IPS-11a (cell line): ENCODE data around the gene KCNMA1.

Experiments used
- H3K4me3 ChIP-seq: one replicate; pipeline ENCODE4 v1.5.1; 2013; ENCODE audit warnings: low read depth, low read length, control low read depth

Gene KCNMA1

DNA sequence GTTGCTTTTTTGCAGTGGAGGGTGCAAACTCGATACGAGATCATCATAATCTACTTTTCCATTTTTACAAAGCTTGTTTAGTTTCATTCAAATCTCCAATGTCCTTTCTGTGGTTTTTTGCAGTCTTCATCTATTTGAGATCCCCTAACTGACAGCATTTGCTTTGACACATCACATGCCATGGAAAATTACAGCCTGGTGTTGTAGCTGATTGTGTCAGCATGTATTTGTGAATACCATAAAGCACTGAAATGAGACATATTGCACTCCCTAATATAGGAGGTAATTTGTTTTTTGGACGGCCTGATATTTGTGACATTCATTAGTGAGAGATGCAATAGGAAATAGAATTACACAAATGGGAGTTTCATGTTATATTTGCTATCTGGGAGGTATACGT, 620.8 kb downstream of the KCNMA1 start:
- no peak overlapping the region for H3K4me3 ChIP-seq

DNA sequence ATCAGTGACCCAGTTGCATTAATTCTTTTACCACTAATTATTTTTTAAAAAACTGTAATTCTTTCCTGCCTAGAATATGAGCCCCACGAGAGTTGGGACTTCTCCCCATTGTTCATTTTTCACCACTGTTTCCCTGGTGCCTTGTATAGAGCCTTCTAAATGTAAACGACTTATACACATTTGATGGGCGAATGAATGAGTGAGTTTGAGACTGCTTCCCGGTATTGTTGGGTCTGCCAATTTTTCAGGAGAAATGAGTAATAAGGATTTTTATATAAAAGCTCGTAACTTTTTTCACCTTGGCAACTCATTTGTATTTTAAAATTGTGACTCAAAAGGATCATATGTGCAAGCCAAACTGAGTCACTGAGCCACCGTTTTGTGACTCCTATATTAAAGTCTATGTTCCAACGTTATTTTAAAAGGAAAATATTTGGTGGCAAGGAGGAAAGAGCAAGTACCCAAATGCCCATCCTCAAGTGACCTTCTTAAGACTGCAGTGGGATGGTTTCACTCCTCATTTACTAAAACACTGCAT, 621.3 kb downstream of the KCNMA1 start:
- H3K4me3 ChIP-seq = no peak overlapping the region

GRCh38 chr10:77015360-77015759, 622.2 kb downstream of the KCNMA1 start:
- no peak overlapping the region for H3K4me3 ChIP-seq

- H3K4me3 ChIP-seq = no peak overlapping the region
Measured at GRCh38 chr10:77012812-77013500, 624.7 kb downstream of the KCNMA1 start.

- H3K4me3 ChIP-seq = no peak overlapping the region
Measured at GRCh38 chr10:77011874-77012811, 625.5 kb downstream of the KCNMA1 start.

DNA sequence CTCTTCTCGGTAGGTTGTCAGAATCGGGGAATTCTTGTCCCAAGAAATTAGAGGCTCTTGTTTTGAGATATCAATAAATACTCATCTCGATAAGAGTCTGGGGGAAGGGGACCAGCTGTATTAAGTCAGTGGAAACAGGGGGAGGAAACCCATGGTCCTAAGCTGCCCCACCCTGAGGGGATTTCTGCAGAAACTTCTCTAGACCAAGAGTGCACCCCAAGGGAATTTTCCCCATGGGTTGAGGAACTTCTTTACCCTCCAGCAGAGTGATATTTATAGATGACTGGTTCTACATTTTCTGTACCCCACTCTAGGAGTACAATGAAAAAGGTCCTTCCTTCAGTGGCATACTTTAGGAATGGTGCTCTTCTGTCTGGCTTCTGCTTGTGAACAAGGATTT, 627.2 kb downstream of the KCNMA1 start:
- H3K4me3 ChIP-seq = no peak overlapping the region

- H3K4me3 ChIP-seq = no peak overlapping the region
Measured at GRCh38 chr10:77007834-77008233, 629.8 kb downstream of the KCNMA1 start.

DNA sequence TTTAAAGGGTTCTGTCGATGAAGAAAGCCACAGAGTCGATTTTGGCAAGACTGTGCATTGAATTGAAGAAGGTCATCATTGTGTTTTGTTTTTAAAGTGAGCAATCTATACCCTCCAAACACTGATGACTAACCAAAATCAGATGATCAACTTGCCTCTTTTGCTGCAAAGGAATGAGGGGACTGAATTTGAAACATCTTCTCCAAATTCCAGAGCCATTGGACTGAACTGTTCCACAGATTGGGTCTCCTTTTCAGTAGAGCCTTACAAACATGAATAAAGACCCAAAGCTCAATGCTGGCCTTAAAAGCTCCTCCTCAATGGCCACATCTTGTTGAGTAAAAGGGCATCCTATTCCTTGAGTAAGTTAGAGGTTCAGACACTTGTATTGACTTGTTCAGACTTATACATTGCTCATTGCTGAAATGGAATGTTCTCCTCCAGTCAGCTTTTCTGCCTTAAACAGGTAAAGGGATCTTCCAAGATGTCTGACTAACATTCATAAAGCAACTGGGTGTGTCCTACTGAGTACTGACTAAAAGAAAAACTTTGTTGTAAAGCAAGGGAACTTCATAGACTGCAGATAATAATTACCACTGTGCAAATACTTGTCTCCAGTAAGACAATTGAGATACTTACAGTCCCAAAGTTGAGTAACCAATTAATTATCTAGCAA, 630.6 kb downstream of the KCNMA1 start:
- H3K4me3 ChIP-seq = no peak overlapping the region

GRCh38 chr10:77005871-77006270, 631.7 kb downstream of the KCNMA1 start:
- no peak overlapping the region for H3K4me3 ChIP-seq

- H3K4me3 ChIP-seq = no peak overlapping the region
Measured at GRCh38 chr10:77004917-77005564, 632.6 kb downstream of the KCNMA1 start.

GRCh38 chr10:77002872-77003271, 634.7 kb downstream of the KCNMA1 start:
- no peak overlapping the region for H3K4me3 ChIP-seq

- H3K4me3 ChIP-seq = no peak overlapping the region
Measured at GRCh38 chr10:77001206-77001605, 636.4 kb downstream of the KCNMA1 start.

DNA sequence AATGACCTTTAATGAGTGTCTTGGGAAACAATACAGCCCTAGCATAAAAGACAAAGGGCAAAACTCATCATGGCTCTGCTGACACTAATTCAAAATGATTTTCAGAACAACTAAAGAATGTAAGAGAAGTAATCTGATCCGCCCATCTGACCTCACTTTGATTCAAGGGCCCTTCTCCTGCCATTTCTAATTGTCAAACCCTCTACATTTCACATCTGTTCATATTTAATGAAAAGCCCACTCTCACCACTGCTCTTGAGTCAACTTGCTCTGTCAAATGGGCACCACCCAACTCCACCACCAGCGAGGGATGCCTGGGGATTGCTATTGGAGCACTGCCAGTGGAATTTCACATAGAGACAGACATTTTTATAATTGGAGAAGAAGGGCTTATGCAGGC, 639.2 kb downstream of the KCNMA1 start:
- no peak overlapping the region for H3K4me3 ChIP-seq

DNA sequence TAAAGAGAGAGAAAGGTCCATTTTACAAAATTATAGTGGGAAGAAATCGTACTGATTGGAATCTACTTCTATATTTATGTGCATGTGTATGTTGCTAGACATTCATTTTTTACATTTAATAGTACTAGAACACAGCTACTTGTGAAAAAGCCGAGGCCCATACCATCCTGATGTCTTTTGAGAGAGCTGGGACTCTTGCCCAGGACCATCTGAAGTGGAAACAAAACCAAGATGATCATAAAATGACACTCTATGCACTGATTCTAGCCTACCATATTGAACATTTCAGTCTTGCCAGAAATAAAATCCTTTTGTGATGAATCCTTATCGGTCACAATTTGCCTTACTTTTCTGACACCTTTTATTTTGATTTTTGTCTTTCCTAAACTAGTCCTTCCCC, 640.0 kb downstream of the KCNMA1 start:
- H3K4me3 ChIP-seq = no peak overlapping the region

DNA sequence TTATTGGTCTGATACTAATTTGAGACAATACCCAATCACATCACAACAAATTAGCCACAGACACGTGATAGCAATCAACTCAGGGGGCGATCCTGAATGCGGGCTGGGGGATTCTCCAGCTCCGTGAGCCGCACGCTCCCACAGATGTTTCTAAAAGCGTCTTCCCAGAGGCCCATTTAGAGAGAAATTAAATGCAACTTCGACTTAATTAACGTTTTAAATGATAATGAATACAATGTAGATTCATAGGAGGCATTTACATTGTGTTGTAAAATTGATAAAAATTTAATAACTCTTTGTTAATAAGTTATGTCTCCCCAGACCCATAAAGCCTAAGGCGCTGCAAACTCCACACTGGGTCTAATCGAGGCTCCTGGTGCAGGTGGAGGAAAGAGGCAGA, 642.6 kb downstream of the KCNMA1 start:
- H3K4me3 ChIP-seq = no peak overlapping the region

GRCh38 chr10:76993213-76993612, 644.4 kb downstream of the KCNMA1 start:
- no peak overlapping the region for H3K4me3 ChIP-seq

GRCh38 chr10:76992467-76992866, 645.1 kb downstream of the KCNMA1 start:
- H3K4me3 ChIP-seq = no peak overlapping the region

DNA sequence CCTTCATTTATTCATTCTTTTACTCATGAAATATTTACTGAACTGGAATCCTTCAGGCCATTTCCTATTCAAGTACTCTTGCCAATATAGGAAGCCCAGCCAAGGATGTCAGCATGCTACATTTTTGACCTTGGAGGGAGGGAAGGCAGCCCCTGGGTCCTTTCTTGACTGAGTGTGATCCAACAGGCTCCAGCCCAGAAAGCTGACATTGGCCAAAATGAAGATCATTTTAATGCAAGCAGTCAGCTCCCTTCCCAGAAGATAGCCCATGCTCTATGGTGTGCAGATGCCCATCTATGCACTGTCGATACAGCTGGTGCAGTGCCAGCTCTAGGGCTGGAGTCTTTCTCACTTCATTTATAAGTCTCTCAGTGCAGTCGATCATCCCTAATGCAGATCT, 646.0 kb downstream of the KCNMA1 start:
- no peak overlapping the region for H3K4me3 ChIP-seq

GRCh38 chr10:76990561-76990960, 647.0 kb downstream of the KCNMA1 start:
- no peak overlapping the region for H3K4me3 ChIP-seq

GRCh38 chr10:76984559-76985443, 652.8 kb downstream of the KCNMA1 start:
- H3K4me3 ChIP-seq = no peak overlapping the region
